Karpas-422 (cell line): Measurements from ENCODE around the gene SLC25A11. TPM values are rescaled to one million over a fixed set of nuclear protein-coding genes. Genes with fewer than 3 reads are reported as not detected.
A peak's percentile ranks its signal among the peaks of the same experiment; 100 is the strongest.

ENCODE experiments used
- DNase-seq: peaks from one replicate; pipeline ENCODE4 v3.0.0-alpha.2; 2015
- H2AFZ ChIP-seq: fragments of 200-600 bp; sonication (generic); 2 replicates; pipeline ENCODE4 v1.6.1; 2014; ENCODE audit warnings: antibody characterized with exemption, low read length, mixed read lengths
- H3K27ac ChIP-seq: fragments of 200-600 bp; sonication (generic); 2 replicates; pipeline ENCODE4 v1.5.1; 2014; ENCODE audit warnings: mild to moderate bottlenecking, low read length, moderate library complexity
- H3K27me3 ChIP-seq: fragments of 200-600 bp; sonication (generic); 2 replicates; pipeline ENCODE4 v1.6.1; 2014; ENCODE audit warnings: low read length, mixed read lengths
- H3K36me3 ChIP-seq: fragments of 200-600 bp; sonication (generic); 2 replicates; pipeline ENCODE4 v1.6.1; 2014; ENCODE audit warnings: low read length, mixed read lengths; ENCODE audit not compliant: insufficient read depth
- H3K4me1 ChIP-seq: fragments of 200-600 bp; sonication (generic); 2 replicates; pipeline ENCODE4 v1.6.1; 2014; ENCODE audit warnings: mild to moderate bottlenecking, low read length, mixed read lengths
- H3K4me2 ChIP-seq: fragments of 200-600 bp; sonication (generic); 2 replicates; pipeline ENCODE4 v1.6.1; 2014; ENCODE audit warnings: low read length, low read depth, mild to moderate bottlenecking; ENCODE audit not compliant: poor library complexity, severe bottlenecking
- H3K4me3 ChIP-seq: fragments of 200-600 bp; sonication (generic); 2 replicates; pipeline ENCODE4 v1.5.1; 2014; ENCODE audit warnings: mild to moderate bottlenecking, antibody characterized with exemption, low read length, mixed read lengths
- H3K79me2 ChIP-seq: fragments of 200-600 bp; sonication (generic); 2 replicates; pipeline ENCODE4 v1.6.1; 2014; ENCODE audit warnings: mild to moderate bottlenecking, low read length, mixed read lengths
- H3K9ac ChIP-seq: fragments of 200-600 bp; sonication (generic); 2 replicates; pipeline ENCODE4 v1.6.0; 2014; ENCODE audit warnings: low read length
- H3K9me2 ChIP-seq: fragments of 200-600 bp; sonication (generic), shearing (Covaris generic); replicated peaks from 2 replicates; pipeline ENCODE4 v1.6.0; 2014; ENCODE audit warnings: mild to moderate bottlenecking, low read length, moderate library complexity; ENCODE audit not compliant: insufficient read depth
- H3K9me3 ChIP-seq: fragments of 300-700, 200-600 bp; sonication (generic); 2 replicates; pipeline ENCODE4 v1.6.1; 2014; ENCODE audit warnings: low read length, mixed read lengths
- H4K20me1 ChIP-seq: fragments of 200-600 bp; sonication (generic); 2 replicates; pipeline ENCODE4 v1.6.1; 2014; ENCODE audit warnings: mild to moderate bottlenecking, antibody characterized with exemption, low read length, low read depth; ENCODE audit not compliant: insufficient read depth
- total RNA-seq: library from RNA; depleted of rRNA; stranded (reverse); fragments of >200 nt; shearing (Covaris generic); gene quantifications from 2 replicates; pipeline ENCODE4 v1.2.3, GENCODE V29; 2014; ENCODE audit warnings: low replicate concordance

Gene SLC25A11
- total RNA-seq, 1 experiment from 2014 or later, result 79.0 TPM

DNA sequence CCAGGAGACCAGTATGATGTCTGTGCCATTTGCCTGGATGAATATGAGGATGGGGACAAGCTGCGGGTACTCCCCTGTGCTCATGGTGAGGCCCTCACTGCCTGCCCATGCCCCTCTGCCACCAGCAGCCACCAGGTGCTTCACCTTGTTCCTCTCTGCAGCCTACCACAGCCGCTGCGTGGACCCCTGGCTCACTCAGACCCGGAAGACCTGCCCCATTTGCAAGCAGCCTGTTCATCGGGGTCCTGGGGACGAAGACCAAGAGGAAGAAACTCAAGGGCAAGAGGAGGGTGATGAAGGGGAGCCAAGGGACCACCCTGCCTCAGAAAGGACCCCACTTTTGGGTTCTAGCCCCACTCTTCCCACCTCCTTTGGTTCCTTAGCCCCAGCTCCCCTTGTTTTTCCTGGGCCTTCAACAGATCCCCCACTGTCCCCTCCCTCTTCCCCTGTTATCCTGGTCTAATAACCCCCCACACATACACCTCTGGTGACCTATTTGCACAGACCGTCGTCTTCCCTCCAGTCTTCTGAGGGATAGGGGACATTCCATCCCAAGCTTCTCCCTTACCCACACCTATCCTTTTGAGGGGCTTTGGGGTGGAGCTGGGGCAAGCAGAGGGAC, 4.8 kb upstream of the SLC25A11 start:
- Histone ChIP-seq H4K20me1 (peaks cover 35% of the 10 kb centered on the region), H3K9me3 (no peaks in the 10 kb centered on the region), H3K36me3 (peaks cover 35% of the 10 kb centered on the region), H3K9ac (peak overlapping the region; percentile 100), H3K79me2 (peaks cover 56% of the 10 kb centered on the region), H2AFZ (no peak overlapping the region), H3K27me3 (no peaks in the 10 kb centered on the region), H3K4me1 (peaks cover 64% of the 10 kb centered on the region), H3K4me3 (peak overlapping the region; percentile 20; the same call in 1 of the 2 replicates), H3K4me2 (peak overlapping the region; percentile 98), H3K9me2 (no peaks in the 10 kb centered on the region), H3K27ac (peak overlapping the region; percentile 98)
- peak; percentile 81 for DNase-seq

GRCh38 chr17:4944163-4944553, 4.3 kb upstream of the SLC25A11 start:
- no peaks in the 10 kb centered on the region for H3K27me3 ChIP-seq
- peaks cover 35% of the 10 kb centered on the region for H4K20me1 ChIP-seq
- peaks cover 61% of the 10 kb centered on the region for H3K4me1 ChIP-seq
- peak; percentile 87 for DNase-seq
- H3K36me3 ChIP-seq, result peaks cover 35% of the 10 kb centered on the region
- peak overlapping the region; percentile 98 for H3K4me2 ChIP-seq
- peak overlapping the region; percentile 20; the same call in 1 of the 2 replicates for H3K4me3 ChIP-seq
- no peak overlapping the region for H2AFZ ChIP-seq
- H3K9me2 ChIP-seq, result no peaks in the 10 kb centered on the region
- H3K9me3 ChIP-seq, result no peaks in the 10 kb centered on the region
- H3K79me2 ChIP-seq, result peaks cover 61% of the 10 kb centered on the region
- peak overlapping the region; percentile 98 for H3K27ac ChIP-seq
- peak overlapping the region; percentile 100 for H3K9ac ChIP-seq

GRCh38 chr17:4942760-4943508, 3.1 kb upstream of the SLC25A11 start:
- Histone ChIP-seq H3K9ac (peak overlapping the region; percentile 95; the same call in 1 of the 2 replicates), H3K36me3 (peaks cover 42% of the 10 kb centered on the region)

GRCh38 chr17:4941319-4941610, 1.4 kb upstream of the SLC25A11 start:
- peak overlapping the region; percentile 78 for H3K4me3 ChIP-seq
- peaks cover 17% of the 10 kb centered on the region; the same call in 1 of the 2 replicates for H4K20me1 ChIP-seq
- H3K9me2 ChIP-seq, result no peaks in the 10 kb centered on the region
- peaks cover 60% of the 10 kb centered on the region for H3K4me1 ChIP-seq
- no peak overlapping the region for H2AFZ ChIP-seq
- peaks cover 32% of the 10 kb centered on the region for H3K36me3 ChIP-seq
- no peaks in the 10 kb centered on the region for H3K27me3 ChIP-seq
- peak overlapping the region; percentile 95 for H3K9ac ChIP-seq
- peak overlapping the region; percentile 94 for H3K4me2 ChIP-seq
- peak overlapping the region; percentile 91 for H3K27ac ChIP-seq
- no peak for DNase-seq
- peaks cover 65% of the 10 kb centered on the region for H3K79me2 ChIP-seq
- no peaks in the 10 kb centered on the region for H3K9me3 ChIP-seq

More at GRCh38 chr17:4942760-4943508, 3.1 kb upstream of the SLC25A11 start:
- Histone ChIP-seq H3K79me2 (peaks cover 70% of the 10 kb centered on the region), H3K9me3 (no peaks in the 10 kb centered on the region), H2AFZ (no peak overlapping the region), H3K4me2 (peak overlapping the region; percentile 94), H3K4me1 (peaks cover 67% of the 10 kb centered on the region), H3K4me3 (0 out of 2 replicates have a peak overlapping the region, but pooled peaks have one; percentile 78), H3K27ac (peak overlapping the region; percentile 91; the same call in 1 of the 2 replicates), H3K9me2 (no peaks in the 10 kb centered on the region), H3K27me3 (no peaks in the 10 kb centered on the region), H4K20me1 (peaks cover 32% of the 10 kb centered on the region)
- DNase-seq, result no peak

GRCh38 chr17:4940555-4941318, 891 bp upstream of the SLC25A11 start:
- no peaks in the 10 kb centered on the region for H3K9me3 ChIP-seq
- peak overlapping the region; percentile 95 for H3K9ac ChIP-seq
- peaks cover 61% of the 10 kb centered on the region for H3K79me2 ChIP-seq
- H3K27me3 ChIP-seq, result no peaks in the 10 kb centered on the region
- DNase-seq, result peak; percentile 74
- H3K4me1 ChIP-seq, result peaks cover 54% of the 10 kb centered on the region
- peak overlapping the region; percentile 94 for H3K4me2 ChIP-seq
- H4K20me1 ChIP-seq, result peaks cover 12% of the 10 kb centered on the region; the same call in 1 of the 2 replicates
- H2AFZ ChIP-seq, result no peak overlapping the region
- peak overlapping the region; percentile 91 for H3K27ac ChIP-seq
- H3K9me2 ChIP-seq, result no peaks in the 10 kb centered on the region
- H3K36me3 ChIP-seq, result peaks cover 29% of the 10 kb centered on the region
- peak overlapping the region; percentile 78 for H3K4me3 ChIP-seq

- H3K9ac ChIP-seq, result peak overlapping the region; percentile 95
- peak overlapping the region; percentile 82 for H3K27ac ChIP-seq
- H3K27me3 ChIP-seq, result no peaks in the 10 kb centered on the region
- peak overlapping the region; percentile 92 for H3K4me2 ChIP-seq
- peaks cover 56% of the 10 kb centered on the region for H3K79me2 ChIP-seq
- H3K9me3 ChIP-seq, result no peaks in the 10 kb centered on the region
- H4K20me1 ChIP-seq, result peaks cover 2% of the 10 kb centered on the region; the same call in 1 of the 2 replicates
- peaks cover 42% of the 10 kb centered on the region for H3K4me1 ChIP-seq
- H2AFZ ChIP-seq, result peak overlapping the region; percentile 44; the same call in 1 of the 2 replicates
- DNase-seq, result no peak
- no peaks in the 10 kb centered on the region for H3K9me2 ChIP-seq
- H3K36me3 ChIP-seq, result peaks cover 24% of the 10 kb centered on the region
- H3K4me3 ChIP-seq, result peak overlapping the region; percentile 96
These were observed 375 bp downstream of the SLC25A11 start for GRCh38 chr17:4939546-4939795.

DNA sequence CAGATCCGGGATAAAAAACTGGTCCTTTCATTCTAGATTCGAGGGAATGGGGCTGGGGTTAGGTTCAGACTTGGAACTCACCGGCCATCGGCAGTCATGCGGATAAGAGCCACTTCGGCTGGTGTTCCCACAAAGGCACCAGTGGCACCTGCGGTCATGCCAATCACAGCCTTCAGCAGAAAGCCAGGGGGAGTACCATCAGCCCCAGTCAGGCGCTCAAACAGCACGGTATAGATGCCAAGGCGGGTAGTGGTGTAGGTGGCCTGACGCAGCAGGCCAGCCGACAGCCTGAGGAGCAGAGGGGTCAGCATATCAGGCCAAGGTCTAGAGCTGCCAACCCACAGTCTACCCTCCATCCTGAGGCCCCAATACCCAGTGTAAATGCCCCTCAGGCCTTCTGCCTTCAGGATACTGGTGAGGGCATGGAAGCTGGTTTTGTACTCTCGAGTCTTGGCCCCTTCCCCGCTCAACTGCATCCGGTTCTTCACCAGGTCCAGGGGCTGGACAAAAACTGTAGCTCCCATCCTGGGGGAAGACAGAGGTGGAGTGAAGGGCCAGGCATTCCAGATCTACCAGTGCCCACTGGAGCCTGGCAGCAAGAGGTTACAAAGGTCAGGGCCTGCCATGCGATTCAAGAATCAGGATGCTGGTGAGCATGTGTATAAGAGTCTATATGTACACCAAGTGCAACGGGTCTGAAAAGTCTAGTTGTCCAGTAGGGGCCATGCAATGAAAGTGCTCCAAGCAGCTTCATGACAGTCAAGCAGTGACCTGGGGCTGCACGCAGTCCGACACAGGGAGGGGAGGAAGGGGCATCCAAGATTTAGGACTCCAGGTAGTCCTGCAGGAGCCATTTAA, 929 bp downstream of the SLC25A11 start:
- Histone ChIP-seq H3K4me1 (peaks cover 36% of the 10 kb centered on the region), H2AFZ (peak overlapping the region; percentile 44; the same call in 1 of the 2 replicates), H3K9me2 (no peaks in the 10 kb centered on the region), H4K20me1 (no peaks in the 10 kb centered on the region; the same call in 1 of the 2 replicates), H3K36me3 (peaks cover 24% of the 10 kb centered on the region), H3K4me3 (peak overlapping the region; percentile 96), H3K27ac (peak overlapping the region; percentile 82), H3K4me2 (peak overlapping the region; percentile 92), H3K9me3 (no peaks in the 10 kb centered on the region), H3K27me3 (no peaks in the 10 kb centered on the region), H3K9ac (peak overlapping the region; percentile 95), H3K79me2 (peaks cover 56% of the 10 kb centered on the region)
- DNase-seq, result peak; percentile 68
